ENCODE data around the gene SLC27A1. TPM values are rescaled to one million over a fixed set of nuclear protein-coding genes. Genes with fewer than 3 reads are reported as not detected.
"Not testable (repeated sequence)": the region's sequence is repeated elsewhere in the genome, so short reads cannot be mapped to it uniquely, and the experiment has no call there.

Gene SLC27A1
- total and polyA plus RNA-seq, 2 experiments from 2014 or later, result 3.5 to 11.6 TPM

DNA sequence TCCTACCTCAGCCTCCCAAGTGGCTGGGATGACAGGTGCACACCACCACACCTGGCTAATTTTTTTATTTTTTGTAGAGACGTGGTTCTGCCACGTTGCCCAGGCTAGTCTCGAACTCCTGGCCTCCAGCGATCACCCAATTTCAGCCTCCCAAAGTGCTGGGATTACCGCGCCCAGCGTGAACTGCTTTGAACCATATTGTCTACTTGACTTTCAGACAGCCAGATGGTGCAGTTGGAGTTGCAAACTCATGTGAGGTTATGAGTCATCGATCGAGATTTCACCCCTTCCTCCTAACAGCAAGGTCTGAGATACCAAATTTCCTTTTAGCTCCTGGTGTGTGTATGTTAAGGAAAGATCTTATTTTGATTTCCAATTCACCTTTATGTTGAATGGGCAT, 2.7 kb downstream of the SLC27A1 start:
- no peak overlapping the region for H3K4me2 ChIP-seq
- no peak overlapping the region for H3K27ac ChIP-seq (ENCODE audit: low read depth)
- no peak for TF ChIP-seq JUNB (IDR thresholded peaks at IDR 0.05; ENCODE audit: unreplicated experiment)
- TF ChIP-seq, protein P1, sequence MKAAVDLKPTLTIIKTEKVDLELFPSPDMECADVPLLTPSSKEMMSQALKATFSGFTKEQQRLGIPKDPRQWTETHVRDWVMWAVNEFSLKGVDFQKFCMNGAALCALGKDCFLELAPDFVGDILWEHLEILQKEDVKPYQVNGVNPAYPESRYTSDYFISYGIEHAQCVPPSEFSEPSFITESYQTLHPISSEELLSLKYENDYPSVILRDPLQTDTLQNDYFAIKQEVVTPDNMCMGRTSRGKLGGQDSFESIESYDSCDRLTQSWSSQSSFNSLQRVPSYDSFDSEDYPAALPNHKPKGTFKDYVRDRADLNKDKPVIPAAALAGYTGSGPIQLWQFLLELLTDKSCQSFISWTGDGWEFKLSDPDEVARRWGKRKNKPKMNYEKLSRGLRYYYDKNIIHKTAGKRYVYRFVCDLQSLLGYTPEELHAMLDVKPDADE (IDR thresholded peaks at IDR 0.05), result no peak
- TF ChIP-seq POLR2AphosphoS5 (IDR thresholded peaks at IDR 0.05; ENCODE audit: low read depth), result no peak
- TF ChIP-seq, protein P2, sequence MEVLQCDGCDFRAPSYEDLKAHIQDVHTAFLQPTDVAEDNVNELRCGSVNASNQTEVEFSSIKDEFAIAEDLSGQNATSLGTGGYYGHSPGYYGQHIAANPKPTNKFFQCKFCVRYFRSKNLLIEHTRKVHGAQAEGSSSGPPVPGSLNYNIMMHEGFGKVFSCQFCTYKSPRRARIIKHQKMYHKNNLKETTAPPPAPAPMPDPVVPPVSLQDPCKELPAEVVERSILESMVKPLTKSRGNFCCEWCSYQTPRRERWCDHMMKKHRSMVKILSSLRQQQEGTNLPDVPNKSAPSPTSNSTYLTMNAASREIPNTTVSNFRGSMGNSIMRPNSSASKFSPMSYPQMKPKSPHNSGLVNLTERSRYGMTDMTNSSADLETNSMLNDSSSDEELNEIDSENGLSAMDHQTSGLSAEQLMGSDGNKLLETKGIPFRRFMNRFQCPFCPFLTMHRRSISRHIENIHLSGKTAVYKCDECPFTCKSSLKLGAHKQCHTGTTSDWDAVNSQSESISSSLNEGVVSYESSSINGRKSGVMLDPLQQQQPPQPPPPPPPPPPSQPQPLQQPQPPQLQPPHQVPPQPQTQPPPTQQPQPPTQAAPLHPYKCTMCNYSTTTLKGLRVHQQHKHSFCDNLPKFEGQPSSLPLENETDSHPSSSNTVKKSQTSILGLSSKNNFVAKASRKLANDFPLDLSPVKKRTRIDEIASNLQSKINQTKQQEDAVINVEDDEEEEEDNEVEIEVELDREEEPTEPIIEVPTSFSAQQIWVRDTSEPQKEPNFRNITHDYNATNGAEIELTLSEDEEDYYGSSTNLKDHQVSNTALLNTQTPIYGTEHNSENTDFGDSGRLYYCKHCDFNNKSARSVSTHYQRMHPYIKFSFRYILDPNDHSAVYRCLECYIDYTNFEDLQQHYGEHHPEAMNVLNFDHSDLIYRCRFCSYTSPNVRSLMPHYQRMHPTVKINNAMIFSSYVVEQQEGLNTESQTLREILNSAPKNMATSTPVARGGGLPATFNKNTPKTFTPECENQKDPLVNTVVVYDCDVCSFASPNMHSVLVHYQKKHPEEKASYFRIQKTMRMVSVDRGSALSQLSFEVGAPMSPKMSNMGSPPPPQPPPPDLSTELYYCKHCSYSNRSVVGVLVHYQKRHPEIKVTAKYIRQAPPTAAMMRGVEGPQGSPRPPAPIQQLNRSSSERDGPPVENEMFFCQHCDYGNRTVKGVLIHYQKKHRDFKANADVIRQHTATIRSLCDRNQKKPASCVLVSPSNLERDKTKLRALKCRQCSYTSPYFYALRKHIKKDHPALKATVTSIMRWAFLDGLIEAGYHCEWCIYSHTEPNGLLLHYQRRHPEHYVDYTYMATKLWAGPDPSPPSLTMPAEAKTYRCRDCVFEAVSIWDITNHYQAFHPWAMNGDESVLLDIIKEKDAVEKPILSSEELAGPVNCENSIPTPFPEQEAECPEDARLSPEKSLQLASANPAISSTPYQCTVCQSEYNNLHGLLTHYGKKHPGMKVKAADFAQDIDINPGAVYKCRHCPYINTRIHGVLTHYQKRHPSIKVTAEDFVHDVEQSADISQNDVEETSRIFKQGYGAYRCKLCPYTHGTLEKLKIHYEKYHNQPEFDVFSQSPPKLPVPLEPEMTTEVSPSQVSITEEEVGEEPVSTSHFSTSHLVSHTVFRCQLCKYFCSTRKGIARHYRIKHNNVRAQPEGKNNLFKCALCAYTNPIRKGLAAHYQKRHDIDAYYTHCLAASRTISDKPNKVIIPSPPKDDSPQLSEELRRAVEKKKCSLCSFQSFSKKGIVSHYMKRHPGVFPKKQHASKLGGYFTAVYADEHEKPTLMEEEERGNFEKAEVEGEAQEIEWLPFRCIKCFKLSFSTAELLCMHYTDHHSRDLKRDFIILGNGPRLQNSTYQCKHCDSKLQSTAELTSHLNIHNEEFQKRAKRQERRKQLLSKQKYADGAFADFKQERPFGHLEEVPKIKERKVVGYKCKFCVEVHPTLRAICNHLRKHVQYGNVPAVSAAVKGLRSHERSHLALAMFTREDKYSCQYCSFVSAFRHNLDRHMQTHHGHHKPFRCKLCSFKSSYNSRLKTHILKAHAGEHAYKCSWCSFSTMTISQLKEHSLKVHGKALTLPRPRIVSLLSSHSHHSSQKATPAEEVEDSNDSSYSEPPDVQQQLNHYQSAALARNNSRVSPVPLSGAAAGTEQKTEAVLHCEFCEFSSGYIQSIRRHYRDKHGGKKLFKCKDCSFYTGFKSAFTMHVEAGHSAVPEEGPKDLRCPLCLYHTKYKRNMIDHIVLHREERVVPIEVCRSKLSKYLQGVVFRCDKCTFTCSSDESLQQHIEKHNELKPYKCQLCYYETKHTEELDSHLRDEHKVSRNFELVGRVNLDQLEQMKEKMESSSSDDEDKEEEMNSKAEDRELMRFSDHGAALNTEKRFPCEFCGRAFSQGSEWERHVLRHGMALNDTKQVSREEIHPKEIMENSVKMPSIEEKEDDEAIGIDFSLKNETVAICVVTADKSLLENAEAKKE (CRISPR knock-in tag; IDR thresholded peaks at IDR 0.05), result no peak
- no peak for TF ChIP-seq ZNF114 (CRISPR knock-in tag; IDR thresholded peaks at IDR 0.05)
- TF ChIP-seq STAT1 (IDR thresholded peaks at IDR 0.05; ENCODE audit: unreplicated experiment), result no peak
- no peak for TF ChIP-seq ZNF331 (CRISPR knock-in tag; IDR thresholded peaks at IDR 0.05; ENCODE audit: low read depth)
- TF ChIP-seq NANOG (IDR thresholded peaks at IDR 0.05; ENCODE audit: borderline replicate concordance), result no peak
- no peak overlapping the region for H2AFZ ChIP-seq
- no peaks in the 10 kb centered on the region for H4K20me1 ChIP-seq (replicated peaks; ENCODE audit: insufficient read depth)
- no peak for DNase-seq (ENCODE audit: low spot score)
- Mint-ChIP-seq H3K36me3 (ENCODE audit: low read depth) (no peaks in the 10 kb centered on the region; the same call in 2 of the 3 replicates), H3K27ac (no peak overlapping the region), H3K4me1 (peaks cover 21% of the 10 kb centered on the region), H3K9me3 (no peaks in the 10 kb centered on the region), H3K27me3 (ENCODE audit: insufficient read depth, low read depth, poor library complexity) (peaks cover 25% of the 10 kb centered on the region), H3K4me3 (no peak overlapping the region)
- H3K4me3 ChIP-seq, result no peak overlapping the region
- no peaks in the 10 kb centered on the region for H3K9me2 ChIP-seq (ENCODE audit: insufficient read depth)
- 0 out of 2 replicates have a peak, but pooled peaks cover 3% of the 10 kb centered on the region for H3F3A ChIP-seq (replicated peaks; ENCODE audit: low read depth)
- no peak for ATAC-seq
- peaks cover 12% of the 10 kb centered on the region for H3K4me1 ChIP-seq (ENCODE audit: insufficient read depth)
- no peaks in the 10 kb centered on the region for H3K79me2 ChIP-seq (replicated peaks; ENCODE audit: insufficient read depth)
- no peaks in the 10 kb centered on the region for H3K36me3 ChIP-seq (ENCODE audit: insufficient read depth)
- H3K27me3 ChIP-seq (ENCODE audit: insufficient read depth), result peaks cover 16% of the 10 kb centered on the region

DNA sequence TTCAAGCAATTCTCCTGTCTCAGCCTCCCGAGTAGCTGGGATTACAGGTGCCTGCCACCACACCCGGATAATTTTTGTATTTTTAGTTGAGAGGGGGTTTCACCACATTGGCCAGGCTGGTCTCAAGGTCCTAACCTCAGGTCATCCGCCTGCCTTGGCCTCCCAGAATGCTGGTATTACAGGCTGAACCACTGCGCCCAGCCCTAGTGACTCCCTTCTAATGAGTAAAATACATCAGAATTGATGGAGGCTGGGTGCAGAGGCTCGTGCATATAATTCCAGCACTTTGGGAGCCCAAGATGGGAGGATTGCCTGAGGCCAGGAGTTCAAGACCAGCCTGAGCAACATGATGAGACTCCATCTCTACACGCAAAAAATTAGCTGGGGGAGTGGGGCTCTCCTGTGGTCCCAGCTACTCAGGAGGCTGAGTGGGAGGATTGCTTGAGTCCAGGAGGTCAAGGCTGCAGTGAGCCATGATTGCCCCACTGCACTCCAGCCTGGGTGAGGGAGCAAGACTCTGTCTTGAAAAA, 4.8 kb downstream of the SLC27A1 start:
- Mint-ChIP-seq H3K4me1 (peaks cover 20% of the 10 kb centered on the region), H3K27me3 (ENCODE audit: insufficient read depth, low read depth, poor library complexity) (peaks cover 29% of the 10 kb centered on the region)
- not testable (repeated sequence) for H3K36me3 Mint-ChIP-seq (ENCODE audit: low read depth); H3K4me3 Mint-ChIP-seq; H3K36me3 ChIP-seq (ENCODE audit: insufficient read depth); ATAC-seq; H4K20me1 ChIP-seq (replicated peaks; ENCODE audit: insufficient read depth); H3K9me3 Mint-ChIP-seq; H3K9me2 ChIP-seq (ENCODE audit: insufficient read depth); H3K27ac ChIP-seq (ENCODE audit: low read depth); H3K79me2 ChIP-seq (replicated peaks; ENCODE audit: insufficient read depth); DNase-seq (ENCODE audit: low spot score); H2AFZ ChIP-seq; H3K27ac Mint-ChIP-seq; H3K27me3 ChIP-seq (ENCODE audit: insufficient read depth); H3K4me1 ChIP-seq (ENCODE audit: insufficient read depth); H3K4me3 ChIP-seq; H3F3A ChIP-seq (replicated peaks; ENCODE audit: low read depth); H3K4me2 ChIP-seq
